ENCODE data around the gene EIF2D. TPM values are rescaled to one million over a fixed set of nuclear protein-coding genes. Genes with fewer than 3 reads are reported as not detected.
A peak's percentile ranks its signal among the peaks of the same experiment; 100 is the strongest.

EIF2D gene
- total and polyA plus RNA-seq, 2 experiments from 2014 or later: 45.7 to 67.2 TPM

GRCh38 chr1:206565995-206566394, 46.3 kb downstream of the EIF2D start:
- H3K4me1 ChIP-seq (ENCODE audit: low read depth): peaks cover 30% of the 10 kb centered on the region
- H3K9me3 ChIP-seq (ENCODE audit: low read depth): no peaks in the 10 kb centered on the region
- DNase-seq (ENCODE audit: low read depth in 1 of 2, low spot score in 1 of 2): no peak
- no peak overlapping the region for H3K27ac ChIP-seq
- no peak overlapping the region for H3K4me3 ChIP-seq
- H3K36me3 ChIP-seq: no peaks in the 10 kb centered on the region
- TF ChIP-seq CTCF (IDR thresholded peaks at IDR 0.05; ENCODE audit: low read depth, low read length): no peak
- H3K27me3 ChIP-seq: no peaks in the 10 kb centered on the region

GRCh38 chr1:206563367-206564207, 48.7 kb downstream of the EIF2D start:
- Histone ChIP-seq H3K4me3 (no peak overlapping the region), H3K36me3 (no peaks in the 10 kb centered on the region), H3K27ac (peak overlapping the region; percentile 76), H3K9me3 (ENCODE audit: low read depth) (no peaks in the 10 kb centered on the region), H3K27me3 (no peaks in the 10 kb centered on the region), H3K4me1 (ENCODE audit: low read depth) (peaks cover 54% of the 10 kb centered on the region)
- TF ChIP-seq CTCF (IDR thresholded peaks at IDR 0.05; ENCODE audit: low read depth, low read length): no peak
- DNase-seq (ENCODE audit: low read depth in 1 of 2, low spot score in 1 of 2): no peak

GRCh38 chr1:206560007-206560716, 52.1 kb downstream of the EIF2D start:
- TF ChIP-seq CTCF (IDR thresholded peaks at IDR 0.05; ENCODE audit: low read depth, low read length): no peak
- Histone ChIP-seq H3K27ac (peak overlapping the region; percentile 98), H3K36me3 (no peaks in the 10 kb centered on the region), H3K9me3 (ENCODE audit: low read depth) (no peaks in the 10 kb centered on the region), H3K4me3 (no peak overlapping the region), H3K27me3 (no peaks in the 10 kb centered on the region), H3K4me1 (ENCODE audit: low read depth) (peaks cover 86% of the 10 kb centered on the region)
- DNase-seq (ENCODE audit: low read depth in 1 of 2, low spot score in 1 of 2): peak; percentile 18 to 83

GRCh38 chr1:206559672-206559995, 52.6 kb downstream of the EIF2D start:
- DNase-seq (ENCODE audit: low read depth in 1 of 2, low spot score in 1 of 2): peak in 1 of 2 donors; percentile 32
- Histone ChIP-seq H3K27me3 (no peaks in the 10 kb centered on the region), H3K36me3 (no peaks in the 10 kb centered on the region), H3K9me3 (ENCODE audit: low read depth) (no peaks in the 10 kb centered on the region), H3K27ac (peak overlapping the region; percentile 98), H3K4me3 (no peak overlapping the region), H3K4me1 (ENCODE audit: low read depth) (peaks cover 86% of the 10 kb centered on the region)
- TF ChIP-seq CTCF (IDR thresholded peaks at IDR 0.05; ENCODE audit: low read depth, low read length): no peak

GRCh38 chr1:206558794-206559671, 53.2 kb downstream of the EIF2D start:
- TF ChIP-seq CTCF (IDR thresholded peaks at IDR 0.05; ENCODE audit: low read depth, low read length): no peak
- H3K9me3 ChIP-seq (ENCODE audit: low read depth): no peaks in the 10 kb centered on the region
- peaks cover 85% of the 10 kb centered on the region for H3K4me1 ChIP-seq (ENCODE audit: low read depth)
- no peaks in the 10 kb centered on the region for H3K27me3 ChIP-seq
- no peak overlapping the region for H3K4me3 ChIP-seq
- no peaks in the 10 kb centered on the region for H3K36me3 ChIP-seq
- peak overlapping the region; percentile 98 for H3K27ac ChIP-seq
- DNase-seq (ENCODE audit: low read depth in 1 of 2, low spot score in 1 of 2): no peak

Measured in cardiac muscle cell (in vitro differentiated cells and primary cell).